Panc1 (cell line): ENCODE measurements around the gene FBXL17. TPM values are rescaled to one million over a fixed set of nuclear protein-coding genes. Genes with fewer than 3 reads are reported as not detected.
A peak's percentile ranks its signal among the peaks of the same experiment; 100 is the strongest.

ENCODE experiments used
- ATAC-seq: fragments of 200-7000 bp; cut with Tn5 transposase; 2 replicates; pipeline ENCODE4 v1.9.1; 2020; ENCODE audit warnings: mild to moderate bottlenecking, moderate library complexity
- BruUV-seq: library from RNA; stranded (reverse); fragments of 400-500 nt; replicated peaks from 2 replicates; lab custom pipeline; 2021; lab: Mats Ljungman, UMichigan
- CTCF ChIA-PET: fragments of 300-600 bp; sonication (Branson Sonifier 250); formaldehyde crosslinking; loops from one replicate; lab custom pipeline; 2022; ENCODE audit warnings: antibody characterized with exemption; lab: Charles Lee
- POLR2A ChIA-PET: fragments of 300-600 bp; sonication (Branson Sonifier 250); formaldehyde crosslinking; loops from one replicate; lab custom pipeline; 2022; ENCODE audit warnings: antibody characterized with exemption; lab: Charles Lee
- DNase-seq: peaks from one replicate; pipeline ENCODE4 v3.0.0-alpha.2; 2010; ENCODE audit warnings: low read depth, low spot score
- H3K27ac ChIP-seq: 2 replicates; pipeline ENCODE4 v1.5.1; 2011; ENCODE audit warnings: mild to moderate bottlenecking, low read length, inconsistent platforms
- H3K27me3 ChIP-seq: fragments of 200-500 bp; sonication (Bioruptor generic); 2 replicates; pipeline ENCODE4 v1.6.0; 2014; ENCODE audit warnings: low read length, inconsistent platforms; ENCODE audit not compliant: control insufficient read depth, insufficient read depth
- H3K36me3 ChIP-seq: fragments of 200-500 bp; sonication (Bioruptor generic); 2 replicates; pipeline ENCODE4 v1.5.1; 2014; ENCODE audit warnings: inconsistent platforms, mild to moderate bottlenecking, low read length, moderate library complexity; ENCODE audit not compliant: control insufficient read depth, insufficient read depth
- H3K4me1 ChIP-seq: 2 replicates; pipeline ENCODE4 v1.5.1; 2011; ENCODE audit warnings: inconsistent platforms, mild to moderate bottlenecking, low read length, moderate library complexity; ENCODE audit not compliant: control insufficient read depth, insufficient read depth
- H3K4me3 ChIP-seq, 2 experiments: 2 replicates each; pipeline ENCODE4 v1.5.1; 2011 to 2012; ENCODE audit warnings: low read depth in 2 of 2, low read length in 2 of 2, mild to moderate bottlenecking in 2 of 2, inconsistent platforms in 1 of 2, moderate library complexity in 1 of 2
- H3K9me3 ChIP-seq: fragments of 200-500 bp; sonication (Bioruptor generic); 2 replicates; pipeline ENCODE4 v1.5.1; 2014; ENCODE audit warnings: low read depth, mild to moderate bottlenecking, inconsistent platforms, low read length, moderate library complexity; ENCODE audit not compliant: control insufficient read depth, insufficient read depth
- CTCF ChIP-seq: fragments of 450-650 bp; IDR thresholded peaks from 2 replicates; pipeline ENCODE4 v1.5.1; 2017; ENCODE audit warnings: mild to moderate bottlenecking
- POLR2AphosphoS5 ChIP-seq: IDR thresholded peaks from 2 replicates; pipeline ENCODE4 v1.6.1; 2012; ENCODE audit warnings: mild to moderate bottlenecking, low read depth, low read length, moderate library complexity
- SIN3A ChIP-seq: IDR thresholded peaks from 2 replicates; pipeline ENCODE4 v1.6.1; 2012; ENCODE audit warnings: low read depth, mild to moderate bottlenecking, low read length, moderate library complexity, borderline replicate concordance; ENCODE audit not compliant: insufficient read depth
- TCF7L2 ChIP-seq: IDR thresholded peaks from 2 replicates; pipeline ENCODE4 v1.6.1; 2011; ENCODE audit warnings: mild to moderate bottlenecking, low read depth, low read length, inconsistent platforms
- in situ Hi-C: cut with HindIII; loops from 2 replicates; pipeline ENCODE4 v1.10.0; 2016; ENCODE audit warnings: low sequenced_read_pairs, low pct_unique_long_range_greater_than_20kb
- intact Hi-C: fragments of 100-400 bp; cut with micrococcal nuclease; formaldehyde crosslinking; loops from one replicate; pipeline ENCODE4 v1.10.0; 2022; ENCODE audit not compliant: unreplicated experiment
- total RNA-seq: library from RNA; stranded (reverse); gene quantifications from one replicate; pipeline ENCODE4 v1.2.1, GENCODE V29; 2021; ENCODE audit not compliant: unreplicated experiment
- TF ChIP-seq, protein P1 (sequence below), 2 experiments: IDR thresholded peaks; 2 replicates each; pipeline ENCODE4 v1.6.1; 2011 to 2012; ENCODE audit warnings: low read depth in 2 of 2, control low read depth in 1 of 2, low read length in 1 of 2, mild to moderate bottlenecking in 1 of 2, moderate library complexity in 1 of 2; ENCODE audit not compliant: insufficient read depth in 1 of 2

Gene FBXL17
- total RNA-seq, 1 experiment from 2014 or later: 17.4 TPM

- BruUV-seq: TSS peak; percentile 48
- in situ Hi-C loops: no loop called here
These were observed 101.7 kb downstream of the FBXL17 start for GRCh38 chr5:108280248-108280647.

GRCh38 chr5:108278285-108279240 lies 103.3 kb downstream of the FBXL17 start:
- Histone ChIP-seq H3K27me3 (no peaks in the 10 kb centered on the region), H3K36me3 (no peaks in the 10 kb centered on the region), H3K9me3 (no peaks in the 10 kb centered on the region), H3K4me3 (no peak overlapping the region), H3K4me1 (no peaks in the 10 kb centered on the region; the same call in 1 of the 2 replicates), H3K27ac (no peak overlapping the region)
- ATAC-seq (no peak), DNase-seq (no peak)
- no TSS peak for BruUV-seq
- in situ Hi-C loops: no loop called here
- no peak for TF ChIP-seq POLR2AphosphoS5
- TF ChIP-seq SIN3A: no peak
- TF ChIP-seq TCF7L2: no peak
- TF ChIP-seq, protein P1, sequence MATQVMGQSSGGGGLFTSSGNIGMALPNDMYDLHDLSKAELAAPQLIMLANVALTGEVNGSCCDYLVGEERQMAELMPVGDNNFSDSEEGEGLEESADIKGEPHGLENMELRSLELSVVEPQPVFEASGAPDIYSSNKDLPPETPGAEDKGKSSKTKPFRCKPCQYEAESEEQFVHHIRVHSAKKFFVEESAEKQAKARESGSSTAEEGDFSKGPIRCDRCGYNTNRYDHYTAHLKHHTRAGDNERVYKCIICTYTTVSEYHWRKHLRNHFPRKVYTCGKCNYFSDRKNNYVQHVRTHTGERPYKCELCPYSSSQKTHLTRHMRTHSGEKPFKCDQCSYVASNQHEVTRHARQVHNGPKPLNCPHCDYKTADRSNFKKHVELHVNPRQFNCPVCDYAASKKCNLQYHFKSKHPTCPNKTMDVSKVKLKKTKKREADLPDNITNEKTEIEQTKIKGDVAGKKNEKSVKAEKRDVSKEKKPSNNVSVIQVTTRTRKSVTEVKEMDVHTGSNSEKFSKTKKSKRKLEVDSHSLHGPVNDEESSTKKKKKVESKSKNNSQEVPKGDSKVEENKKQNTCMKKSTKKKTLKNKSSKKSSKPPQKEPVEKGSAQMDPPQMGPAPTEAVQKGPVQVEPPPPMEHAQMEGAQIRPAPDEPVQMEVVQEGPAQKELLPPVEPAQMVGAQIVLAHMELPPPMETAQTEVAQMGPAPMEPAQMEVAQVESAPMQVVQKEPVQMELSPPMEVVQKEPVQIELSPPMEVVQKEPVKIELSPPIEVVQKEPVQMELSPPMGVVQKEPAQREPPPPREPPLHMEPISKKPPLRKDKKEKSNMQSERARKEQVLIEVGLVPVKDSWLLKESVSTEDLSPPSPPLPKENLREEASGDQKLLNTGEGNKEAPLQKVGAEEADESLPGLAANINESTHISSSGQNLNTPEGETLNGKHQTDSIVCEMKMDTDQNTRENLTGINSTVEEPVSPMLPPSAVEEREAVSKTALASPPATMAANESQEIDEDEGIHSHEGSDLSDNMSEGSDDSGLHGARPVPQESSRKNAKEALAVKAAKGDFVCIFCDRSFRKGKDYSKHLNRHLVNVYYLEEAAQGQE (IDR thresholded peaks at IDR 0.05; ENCODE audit: insufficient read depth in 1 of 2, low read depth in 2 of 2, low read length in 1 of 2): no peak
- no peak for TF ChIP-seq CTCF
- POLR2A ChIA-PET: no interaction called here
- CTCF ChIA-PET: interaction anchor here (0.7 kb wide), 1 partner anchor 19 kb away, joined by 5 read pairs; no protein-coding TSS in a partner anchor
- intact Hi-C loops: no loop called here

More at GRCh38 chr5:108280248-108280647, 101.7 kb downstream of the FBXL17 start:
- ChIA-PET CTCF (no interaction called here), POLR2A (no interaction called here)
- H3K36me3 ChIP-seq: no peaks in the 10 kb centered on the region
- DNase-seq (no peak), ATAC-seq (no peak)
- intact Hi-C loops: no loop called here
- no peak overlapping the region for H3K27ac ChIP-seq
- TF ChIP-seq CTCF (no peak), SIN3A (no peak), TCF7L2 (no peak), POLR2AphosphoS5 (no peak)
- TF ChIP-seq, protein P1 (IDR thresholded peaks at IDR 0.05; ENCODE audit: insufficient read depth in 1 of 2, low read depth in 2 of 2, low read length in 1 of 2): no peak
- H3K27me3 ChIP-seq: no peaks in the 10 kb centered on the region
- no peaks in the 10 kb centered on the region; the same call in 1 of the 2 replicates for H3K4me1 ChIP-seq
- H3K9me3 ChIP-seq: no peaks in the 10 kb centered on the region
- no peak overlapping the region for H3K4me3 ChIP-seq
